GM19239 (cell line): ENCODE results near the gene COL16A1.

Experiments used
- DNase-seq: peaks from one replicate; pipeline ENCODE4 v3.0.0; 2011; ENCODE audit warnings: low spot score; ENCODE audit not compliant: insufficient read length
- FAIRE-seq: peaks from 2 replicates; lab custom pipeline; 2011; peaks lifted over from hg19 to GRCh38; lab: Jason Lieb, UNC

The COL16A1 gene

GRCh38 chr1:31669433-31669785, 34.4 kb downstream of the COL16A1 start:
- FAIRE-seq (no peak), DNase-seq (no peak)

GRCh38 chr1:31668303-31668883, 35.4 kb downstream of the COL16A1 start:
- FAIRE-seq, result no peak
- DNase-seq, result no peak

DNA sequence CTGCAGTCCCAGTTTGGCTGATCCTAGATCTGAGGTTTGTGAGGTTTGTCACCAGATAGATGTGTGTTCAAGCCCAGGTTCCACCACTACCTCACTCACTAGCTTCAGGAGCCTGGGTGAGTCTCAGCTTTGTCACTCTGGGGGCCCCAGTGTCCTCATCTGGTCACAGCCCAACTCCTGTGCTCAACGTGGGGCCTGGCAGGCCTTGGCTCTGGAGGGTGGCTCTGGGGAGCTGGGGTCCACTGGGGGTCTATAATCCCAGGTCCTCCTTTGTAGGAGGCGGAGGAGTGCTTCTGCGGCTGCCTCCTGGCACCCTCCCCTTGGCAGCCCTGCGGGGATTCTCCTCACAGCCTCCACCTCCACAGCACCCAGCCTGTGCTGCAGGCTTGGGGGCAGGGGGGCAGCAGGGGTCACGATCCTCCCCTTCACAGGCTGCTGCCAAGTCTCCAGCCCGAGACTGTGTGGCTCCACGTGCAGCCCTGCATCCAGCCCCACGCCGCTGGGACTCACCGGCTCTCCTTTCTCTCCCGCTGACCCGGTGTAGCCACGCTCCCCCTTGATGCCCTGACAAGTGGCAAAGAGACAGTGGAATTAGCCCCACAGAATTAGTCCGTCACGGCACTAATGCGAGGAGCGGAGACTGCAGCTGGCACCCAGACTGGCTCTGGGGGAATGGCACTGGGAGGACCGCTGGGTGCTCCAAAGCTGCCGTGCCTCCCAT, 36.6 kb downstream of the COL16A1 start:
- no peak for FAIRE-seq
- DNase-seq, result no peak

- no peak for DNase-seq
- FAIRE-seq, result no peak
Observed at GRCh38 chr1:31666263-31666963, 37.4 kb downstream of the COL16A1 start.

GRCh38 chr1:31665234-31665878, 38.5 kb downstream of the COL16A1 start:
- FAIRE-seq, result no peak
- no peak for DNase-seq

GRCh38 chr1:31664528-31664927, 39.3 kb downstream of the COL16A1 start:
- no peak for FAIRE-seq

GRCh38 chr1:31663622-31664452, 40.0 kb downstream of the COL16A1 start:
- DNase-seq (peak; percentile 86), FAIRE-seq (peak; percentile 84)

More at GRCh38 chr1:31664528-31664927, 39.3 kb downstream of the COL16A1 start:
- DNase-seq, result no peak

DNA sequence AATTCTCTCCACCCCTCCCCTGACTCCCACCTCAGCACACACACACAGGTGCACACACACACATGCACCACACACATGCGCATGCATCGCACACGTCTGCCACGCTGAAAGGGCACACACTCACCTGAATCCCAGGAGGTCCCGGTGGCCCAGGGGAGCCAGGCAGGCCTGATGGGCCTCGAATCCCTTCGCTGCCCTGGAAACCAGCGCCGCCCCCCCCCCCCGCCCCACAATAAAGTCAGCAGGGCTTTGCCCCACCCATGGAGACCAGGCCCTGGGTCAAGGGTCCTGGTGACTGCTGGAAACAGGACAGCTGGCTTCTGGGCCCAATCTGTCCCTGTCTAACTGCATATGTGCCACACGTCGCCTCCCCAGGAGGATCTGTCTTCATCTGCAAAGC, 41.4 kb downstream of the COL16A1 start:
- no peak for DNase-seq
- no peak for FAIRE-seq

DNA sequence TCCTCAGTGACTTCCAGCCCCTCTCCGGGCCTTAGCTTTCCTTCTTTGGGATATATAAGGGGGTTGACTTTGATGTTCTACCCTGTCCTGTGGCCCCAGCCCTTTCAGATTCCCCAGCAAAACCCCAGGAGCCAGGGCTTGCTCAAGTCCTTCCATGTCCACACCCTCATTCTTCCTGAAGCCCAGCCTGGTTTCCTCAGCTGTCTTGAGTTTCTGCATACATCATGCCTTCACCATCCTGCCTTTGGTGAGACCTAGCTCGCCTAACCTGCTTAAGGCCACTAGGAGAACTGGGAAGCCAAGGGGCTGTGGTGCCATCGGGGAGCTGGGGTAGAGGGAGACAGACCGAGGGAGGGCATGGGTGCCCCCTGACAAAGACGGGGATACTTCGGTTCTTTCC, 42.0 kb downstream of the COL16A1 start:
- DNase-seq, result no peak
- FAIRE-seq, result no peak

GRCh38 chr1:31660871-31661455, 42.9 kb downstream of the COL16A1 start:
- no peak for DNase-seq
- no peak for FAIRE-seq

DNA sequence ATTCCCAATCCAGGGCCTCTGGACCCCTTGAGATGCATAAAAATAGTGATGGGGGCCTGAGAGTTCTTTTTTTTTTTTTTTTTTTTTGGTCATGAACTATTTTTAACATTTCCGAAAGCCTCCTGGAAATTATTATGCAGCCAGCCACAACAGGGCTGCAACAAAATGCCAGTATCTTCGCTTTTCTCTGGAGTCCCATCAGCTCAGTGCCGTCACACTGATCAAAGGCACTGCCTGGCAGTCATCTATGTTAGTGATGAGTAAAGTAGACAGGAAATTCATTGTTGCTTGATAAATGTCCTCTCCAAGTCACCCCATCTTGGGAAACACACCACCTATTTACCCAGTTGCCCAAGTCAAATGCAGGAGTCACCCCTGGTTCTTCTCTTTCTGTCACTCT, 43.9 kb downstream of the COL16A1 start:
- no peak for DNase-seq
- FAIRE-seq, result no peak

- DNase-seq (no peak), FAIRE-seq (no peak)
Observed at GRCh38 chr1:31658721-31659120, 45.1 kb downstream of the COL16A1 start.

GRCh38 chr1:31657972-31658510, 45.8 kb downstream of the COL16A1 start:
- no peak for DNase-seq
- FAIRE-seq, result no peak

DNA sequence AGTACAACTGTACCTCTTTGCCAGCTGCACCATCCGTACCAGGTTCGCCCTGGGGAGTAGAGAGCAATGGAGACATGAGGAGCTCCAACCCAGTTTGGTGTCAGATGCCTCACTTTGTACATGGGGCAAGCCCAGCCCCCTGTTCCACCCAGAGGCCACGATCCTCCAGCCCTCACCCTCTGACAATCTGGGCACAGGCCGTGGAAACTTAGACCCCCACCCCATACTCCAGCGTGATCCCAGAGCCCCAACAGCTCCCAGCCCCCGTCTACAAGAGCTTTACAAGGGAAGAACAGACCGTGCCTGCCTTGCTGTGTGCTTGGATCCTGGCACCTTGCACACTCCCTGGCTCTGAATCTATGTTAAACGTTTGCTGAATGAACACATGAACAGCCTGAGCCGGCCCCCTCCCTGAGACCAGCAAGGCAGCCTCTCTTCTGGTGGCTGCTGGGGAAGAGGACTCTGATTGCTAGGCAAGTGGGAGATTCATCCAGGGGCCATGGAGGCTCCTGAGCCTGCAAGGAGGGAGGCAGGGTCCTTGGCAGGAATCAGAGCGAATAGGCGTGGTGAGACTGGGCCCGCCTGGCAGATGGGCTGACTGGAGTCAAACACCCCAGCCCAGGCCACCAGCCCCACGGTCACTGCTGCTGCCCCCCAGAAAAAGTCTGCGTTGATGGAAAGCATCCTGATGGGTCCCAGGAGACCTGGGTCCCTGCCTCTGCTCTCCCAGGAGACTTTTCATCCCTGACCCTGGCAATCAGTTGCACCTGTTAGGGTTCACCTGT, 46.6 kb downstream of the COL16A1 start:
- FAIRE-seq (no peak), DNase-seq (no peak)

DNA sequence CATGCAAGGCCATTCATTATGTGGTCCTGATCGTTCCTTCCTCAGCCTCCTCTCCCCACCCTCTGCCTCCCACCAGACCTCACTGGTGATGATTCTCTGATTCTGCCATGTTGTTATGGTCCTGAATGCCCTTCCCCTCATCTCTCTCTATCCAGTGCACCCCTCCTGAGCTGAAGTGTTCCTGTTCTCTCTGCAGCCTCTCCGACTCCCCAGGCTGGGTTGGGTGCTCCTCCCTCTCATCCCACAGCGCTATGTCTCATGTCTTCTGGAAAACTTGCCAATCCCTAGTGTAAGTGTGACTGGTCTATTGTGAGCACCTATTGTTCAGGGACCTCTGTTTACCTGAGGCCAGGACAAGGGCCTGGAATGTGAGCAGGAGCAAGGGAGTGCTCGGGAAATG, 48.1 kb downstream of the COL16A1 start:
- FAIRE-seq (no peak), DNase-seq (no peak)

- FAIRE-seq, result no peak
- no peak for DNase-seq
Observed at GRCh38 chr1:31655104-31655503, 48.7 kb downstream of the COL16A1 start.

GRCh38 chr1:31654474-31654776, 49.4 kb downstream of the COL16A1 start:
- DNase-seq (no peak), FAIRE-seq (no peak)

- no peak for DNase-seq
- no peak for FAIRE-seq
Observed at GRCh38 chr1:31653717-31654473, 49.9 kb downstream of the COL16A1 start.
